SK-N-DZ (cell line): ENCODE measurements around the gene LYRM9.
"Not testable (repeated sequence)": the region's sequence is repeated elsewhere in the genome, so short reads cannot be mapped to it uniquely, and the experiment has no call there.

ENCODE experiments used
- DNase-seq: peaks from one replicate; pipeline ENCODE4 v3.0.0-alpha.2; 2015; ENCODE audit warnings: low spot score

The LYRM9 gene

GRCh38 chr17:27873746-27874145 is 19.4 kb downstream of the LYRM9 start:
- DNase-seq = no peak

- DNase-seq = no peak
Measured at GRCh38 chr17:27873211-27873610, 20.0 kb downstream of the LYRM9 start.

- DNase-seq = no peak
Measured at GRCh38 chr17:27872776-27873175, 20.4 kb downstream of the LYRM9 start.

- DNase-seq = no peak
Measured at GRCh38 chr17:27871407-27871806, 21.8 kb downstream of the LYRM9 start.

GRCh38 chr17:27870345-27870744 is 22.8 kb downstream of the LYRM9 start:
- no peak for DNase-seq

- no peak for DNase-seq
Measured at GRCh38 chr17:27868565-27868964, 24.6 kb downstream of the LYRM9 start.

- no peak for DNase-seq
Measured at GRCh38 chr17:27862840-27863239, 30.3 kb downstream of the LYRM9 start.

GRCh38 chr17:27862004-27862403 is 31.2 kb downstream of the LYRM9 start:
- DNase-seq = no peak

GRCh38 chr17:27860971-27861664 is 32.0 kb downstream of the LYRM9 start:
- DNase-seq = no peak

- no peak for DNase-seq
Measured at GRCh38 chr17:27858621-27859305, 34.4 kb downstream of the LYRM9 start.

GRCh38 chr17:27856676-27857432 is 36.3 kb downstream of the LYRM9 start:
- no peak for DNase-seq

GRCh38 chr17:27855454-27855853 is 37.7 kb downstream of the LYRM9 start:
- DNase-seq = no peak

- no peak for DNase-seq
Measured at GRCh38 chr17:27854163-27854562, 39.0 kb downstream of the LYRM9 start.

- no peak for DNase-seq
Measured at GRCh38 chr17:27853091-27853490, 40.1 kb downstream of the LYRM9 start.

GRCh38 chr17:27849474-27850185 is 43.5 kb downstream of the LYRM9 start:
- no peak for DNase-seq

- DNase-seq = no peak
Measured at GRCh38 chr17:27848931-27849330, 44.2 kb downstream of the LYRM9 start.

- DNase-seq = not testable (repeated sequence)
Measured at GRCh38 chr17:27846808-27847307, 46.3 kb downstream of the LYRM9 start.

- DNase-seq = no peak
Measured at GRCh38 chr17:27846042-27846655, 47.0 kb downstream of the LYRM9 start.

GRCh38 chr17:27845264-27846041 is 47.7 kb downstream of the LYRM9 start:
- no peak for DNase-seq

- no peak for DNase-seq
Measured at GRCh38 chr17:27840688-27841087, 52.5 kb downstream of the LYRM9 start.

- not testable (repeated sequence) for DNase-seq
Measured at GRCh38 chr17:27840406-27840678, 52.8 kb downstream of the LYRM9 start.
